GM23338 (cell line): Measurements from ENCODE around the gene ICOS. TPM values are rescaled to one million over a fixed set of nuclear protein-coding genes. Genes with fewer than 3 reads are reported as not detected.

Source experiments
- ATAC-seq: fragments of 200-7000 bp; cut with Tn5 transposase; 3 replicates; pipeline ENCODE4 v1.9.1; 2020
- DNase-seq: peaks from one replicate; pipeline ENCODE4 v3.0.0-alpha.2; 2015; ENCODE audit warnings: low spot score
- H2AFZ ChIP-seq: fragments of 200-600 bp; sonication (generic); 2 replicates; pipeline ENCODE4 v1.8.0; 2016; ENCODE audit warnings: antibody characterized with exemption, mild to moderate bottlenecking, moderate library complexity
- H3F3A ChIP-seq: fragments of 200-600 bp; sonication (generic); replicated peaks from 2 replicates; pipeline ENCODE4 v1.8.0; 2017; ENCODE audit warnings: antibody characterized with exemption, mixed run types, low read depth
- H3K27ac ChIP-seq: fragments of 200-600 bp; sonication (generic); 2 replicates; pipeline ENCODE4 v1.6.1; 2016; ENCODE audit warnings: low read depth
- H3K27me3 ChIP-seq: fragments of 200-600 bp; sonication (generic); 2 replicates; pipeline ENCODE4 v1.8.0; 2016; ENCODE audit warnings: mild to moderate bottlenecking, mixed run types, moderate library complexity; ENCODE audit not compliant: insufficient read depth
- H3K36me3 ChIP-seq: fragments of 200-600 bp; sonication (generic); 2 replicates; pipeline ENCODE4 v1.8.0; 2016; ENCODE audit warnings: mild to moderate bottlenecking; ENCODE audit not compliant: insufficient read depth
- H3K4me1 ChIP-seq: fragments of 200-600 bp; sonication (generic); 2 replicates; pipeline ENCODE4 v1.8.0; 2016; ENCODE audit warnings: mild to moderate bottlenecking, moderate library complexity; ENCODE audit not compliant: insufficient read depth
- H3K4me2 ChIP-seq: fragments of 200-600 bp; sonication (generic); 2 replicates; pipeline ENCODE4 v1.7.1; 2017; ENCODE audit warnings: mixed run types
- H3K4me3 ChIP-seq: fragments of 200-600 bp; sonication (generic); 2 replicates; pipeline ENCODE4 v1.6.1; 2016; ENCODE audit warnings: mixed run types
- H3K79me2 ChIP-seq: fragments of 200-600 bp; sonication (generic); replicated peaks from 2 replicates; pipeline ENCODE4 v1.8.0; 2017; ENCODE audit warnings: mild to moderate bottlenecking; ENCODE audit not compliant: insufficient read depth
- H3K9me2 ChIP-seq: fragments of 200-600 bp; sonication (generic); 2 replicates; pipeline ENCODE4 v1.8.0; 2017; ENCODE audit not compliant: insufficient read depth
- H4K20me1 ChIP-seq: fragments of 200-600 bp; sonication (generic); replicated peaks from 2 replicates; pipeline ENCODE4 v1.8.0; 2017; ENCODE audit warnings: mild to moderate bottlenecking; ENCODE audit not compliant: insufficient read depth
- H3K27ac Mint-ChIP-seq: 2 replicates; pipeline ENCODE4 v1.8.0; 2020; ENCODE audit warnings: inconsistent platforms, mild to moderate bottlenecking, moderate library complexity, mixed read lengths
- H3K27me3 Mint-ChIP-seq: 3 replicates; pipeline ENCODE4 v1.8.0; 2022; ENCODE audit warnings: low read depth, mild to moderate bottlenecking, moderate library complexity, mixed read lengths, inconsistent platforms; ENCODE audit not compliant: insufficient read depth, poor library complexity
- H3K36me3 Mint-ChIP-seq: 3 replicates; pipeline ENCODE4 v1.8.0; 2021; ENCODE audit warnings: low read depth, mild to moderate bottlenecking, inconsistent platforms, moderate library complexity, mixed read lengths
- H3K4me1 Mint-ChIP-seq: 3 replicates; pipeline ENCODE4 v1.8.0; 2020; ENCODE audit warnings: mild to moderate bottlenecking, inconsistent platforms, mixed read lengths
- H3K4me3 Mint-ChIP-seq: 3 replicates; pipeline ENCODE4 v1.8.0; 2021; ENCODE audit warnings: moderate library complexity, mild to moderate bottlenecking, inconsistent platforms, mixed read lengths
- H3K9me3 Mint-ChIP-seq: 3 replicates; pipeline ENCODE4 v1.8.0; 2020; ENCODE audit warnings: moderate library complexity, mild to moderate bottlenecking, inconsistent platforms, mixed read lengths
- CREB1 ChIP-seq: fragments of 250-450 bp; sonication (Bioruptor Pico); IDR thresholded peaks from 2 replicates; pipeline ENCODE4 v1.5.0; 2020; ENCODE audit warnings: low read depth, mild to moderate bottlenecking, moderate library complexity
- CTCF ChIP-seq, 2 experiments: fragments of 200-600 bp in 1 of 2; sonication (generic) in 1 of 2; conservative IDR thresholded peaks; 2 replicates each; pipeline versions ENCODE4 v1.5.1 to v1.6.1; 2016 to 2017; ENCODE audit warnings: antibody characterized with exemption in 2 of 2, low read depth in 2 of 2, mild to moderate bottlenecking in 2 of 2, moderate library complexity in 1 of 2
- EZH2 ChIP-seq: fragments of 200-600 bp; sonication (generic); IDR thresholded peaks from one replicate; pipeline ENCODE4 v1.8.0; 2017; ENCODE audit warnings: antibody characterized with exemption, mild to moderate bottlenecking, low read depth; ENCODE audit not compliant: unreplicated experiment
- EZH2phosphoT487 ChIP-seq: fragments of 200-600 bp; sonication (generic); IDR thresholded peaks from one replicate; pipeline ENCODE4 v1.8.1; 2018; ENCODE audit warnings: antibody characterized with exemption; ENCODE audit not compliant: unreplicated experiment
- JUNB ChIP-seq: IDR thresholded peaks from one replicate; pipeline ENCODE4 v1.6.1; 2016; ENCODE audit warnings: antibody characterized with exemption; ENCODE audit not compliant: unreplicated experiment
- POLR2AphosphoS5 ChIP-seq: IDR thresholded peaks from 2 replicates; pipeline ENCODE4 v1.6.1; 2016; ENCODE audit warnings: antibody characterized with exemption, low read depth
- STAT1 ChIP-seq: IDR thresholded peaks from one replicate; pipeline ENCODE4 v1.6.1; 2016; ENCODE audit warnings: antibody characterized with exemption; ENCODE audit not compliant: unreplicated experiment
- ZNF114 ChIP-seq: fragments of 250-450 bp; sonication (Bioruptor Pico); IDR thresholded peaks from 2 replicates; pipeline ENCODE4 v1.5.0; 2020; ENCODE audit warnings: mild to moderate bottlenecking, moderate library complexity
- ZNF331 ChIP-seq: fragments of 250-450 bp; sonication (Bioruptor Pico); IDR thresholded peaks from 2 replicates; pipeline ENCODE4 v1.5.0; 2020; ENCODE audit warnings: low read depth, mild to moderate bottlenecking, moderate library complexity
- polyA plus RNA-seq: library from polyadenylated mRNA; unstranded; fragments of >200 nt; fragmentation: Nextera tagmentation; extraction: Ambion mirVana; gene quantifications from 2 replicates; pipeline ENCODE4 v1.2.1, GENCODE V29; 2016
- total RNA-seq: library from RNA; depleted of rRNA; stranded (reverse); fragments of >200 nt; shearing (Covaris generic); gene quantifications from 2 replicates; pipeline ENCODE4 v1.2.3, GENCODE V29; 2014
- TF ChIP-seq, protein P1 (sequence below): IDR thresholded peaks from one replicate; pipeline ENCODE4 v1.6.1; 2018; ENCODE audit warnings: antibody characterized with exemption; ENCODE audit not compliant: unreplicated experiment

Gene ICOS
- total and polyA plus RNA-seq, 2 experiments from 2014 or later = not detected

GRCh38 chr2:203891474-203891873, 45.1 kb upstream of the ICOS start (continued):
- TF ChIP-seq CTCF (conservative IDR thresholded peaks at IDR 0.05; ENCODE audit: low read depth in 2 of 2) = no peak
- no peak for TF ChIP-seq ZNF114 (CRISPR knock-in tag)
- no peak for TF ChIP-seq STAT1
- TF ChIP-seq ZNF331 = no peak
- no peak for TF ChIP-seq CREB1 (CRISPR knock-in tag)
- no peak for TF ChIP-seq EZH2phosphoT487
- TF ChIP-seq POLR2AphosphoS5 = no peak
- no peak for TF ChIP-seq JUNB
- no peak for TF ChIP-seq EZH2

DNA sequence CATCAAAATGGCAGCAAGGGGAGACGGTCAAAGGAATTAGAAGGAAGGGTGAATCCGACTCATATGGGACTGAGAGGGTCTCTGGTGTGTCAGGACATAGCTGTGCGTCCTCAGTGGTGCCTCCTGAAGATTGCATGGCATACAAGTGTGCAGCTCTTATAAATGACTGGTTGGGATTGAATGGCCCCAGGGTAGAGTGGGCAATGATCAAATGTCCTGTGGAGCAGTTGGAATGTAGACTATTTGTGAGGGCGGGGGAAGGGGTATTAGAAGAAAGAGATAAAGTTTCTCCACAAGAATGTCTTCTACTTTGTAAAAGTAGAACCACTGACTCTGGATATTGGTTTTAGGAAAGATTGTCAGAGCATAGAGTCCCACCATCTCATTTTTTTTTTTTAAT, 44.4 kb upstream of the ICOS start:
- peaks cover 3% of the 10 kb centered on the region for H3K27me3 Mint-ChIP-seq
- H3K4me1 Mint-ChIP-seq = peaks cover 5% of the 10 kb centered on the region; the same call in 2 of the 3 replicates

More for the DNA sequence above, 44.4 kb upstream of the ICOS start:
- no peaks in the 10 kb centered on the region for H3K36me3 ChIP-seq
- DNase-seq (peak; percentile 11), ATAC-seq (no peak)
- H3K4me3 ChIP-seq = no peak overlapping the region
- Mint-ChIP-seq H3K36me3 (no peaks in the 10 kb centered on the region), H3K9me3 (no peaks in the 10 kb centered on the region), H3K27ac (no peak overlapping the region), H3K4me3 (no peak overlapping the region)
- H3K27ac ChIP-seq = no peak overlapping the region
- TF ChIP-seq, protein P1, sequence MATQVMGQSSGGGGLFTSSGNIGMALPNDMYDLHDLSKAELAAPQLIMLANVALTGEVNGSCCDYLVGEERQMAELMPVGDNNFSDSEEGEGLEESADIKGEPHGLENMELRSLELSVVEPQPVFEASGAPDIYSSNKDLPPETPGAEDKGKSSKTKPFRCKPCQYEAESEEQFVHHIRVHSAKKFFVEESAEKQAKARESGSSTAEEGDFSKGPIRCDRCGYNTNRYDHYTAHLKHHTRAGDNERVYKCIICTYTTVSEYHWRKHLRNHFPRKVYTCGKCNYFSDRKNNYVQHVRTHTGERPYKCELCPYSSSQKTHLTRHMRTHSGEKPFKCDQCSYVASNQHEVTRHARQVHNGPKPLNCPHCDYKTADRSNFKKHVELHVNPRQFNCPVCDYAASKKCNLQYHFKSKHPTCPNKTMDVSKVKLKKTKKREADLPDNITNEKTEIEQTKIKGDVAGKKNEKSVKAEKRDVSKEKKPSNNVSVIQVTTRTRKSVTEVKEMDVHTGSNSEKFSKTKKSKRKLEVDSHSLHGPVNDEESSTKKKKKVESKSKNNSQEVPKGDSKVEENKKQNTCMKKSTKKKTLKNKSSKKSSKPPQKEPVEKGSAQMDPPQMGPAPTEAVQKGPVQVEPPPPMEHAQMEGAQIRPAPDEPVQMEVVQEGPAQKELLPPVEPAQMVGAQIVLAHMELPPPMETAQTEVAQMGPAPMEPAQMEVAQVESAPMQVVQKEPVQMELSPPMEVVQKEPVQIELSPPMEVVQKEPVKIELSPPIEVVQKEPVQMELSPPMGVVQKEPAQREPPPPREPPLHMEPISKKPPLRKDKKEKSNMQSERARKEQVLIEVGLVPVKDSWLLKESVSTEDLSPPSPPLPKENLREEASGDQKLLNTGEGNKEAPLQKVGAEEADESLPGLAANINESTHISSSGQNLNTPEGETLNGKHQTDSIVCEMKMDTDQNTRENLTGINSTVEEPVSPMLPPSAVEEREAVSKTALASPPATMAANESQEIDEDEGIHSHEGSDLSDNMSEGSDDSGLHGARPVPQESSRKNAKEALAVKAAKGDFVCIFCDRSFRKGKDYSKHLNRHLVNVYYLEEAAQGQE = no peak
- no peaks in the 10 kb centered on the region for H3F3A ChIP-seq
- H3K4me1 ChIP-seq = no peaks in the 10 kb centered on the region
- H3K79me2 ChIP-seq = no peaks in the 10 kb centered on the region
- H3K9me2 ChIP-seq = peaks cover 20% of the 10 kb centered on the region
- H3K4me2 ChIP-seq = no peak overlapping the region
- no peak overlapping the region for H2AFZ ChIP-seq
- no peaks in the 10 kb centered on the region for H4K20me1 ChIP-seq
- H3K27me3 ChIP-seq = no peaks in the 10 kb centered on the region
